UCSD-AML1 (cell line): ENCODE measurements around the gene CKS1B.

Experiments used
- DNase-seq: peaks from one replicate; lab custom pipeline; 2025; ENCODE audit not compliant: unreplicated experiment; lab: John Stamatoyannopoulos, UW

The CKS1B gene

GRCh38 chr1:154945962-154946850 lies 28.3 kb upstream of the CKS1B start:
- DNase-seq, result no peak

GRCh38 chr1:154948079-154948478 lies 26.4 kb upstream of the CKS1B start:
- no peak for DNase-seq

- no peak for DNase-seq
These were observed 22.4 kb upstream of the CKS1B start for GRCh38 chr1:154951901-154952657.

- DNase-seq, result no peak
These were observed 21.8 kb upstream of the CKS1B start for GRCh38 chr1:154952664-154953063.

- no peak for DNase-seq
These were observed 20.9 kb upstream of the CKS1B start for GRCh38 chr1:154953611-154954038.

GRCh38 chr1:154954541-154954940 lies 19.9 kb upstream of the CKS1B start:
- no peak for DNase-seq

- DNase-seq, result peak; percentile 61
These were observed 19.3 kb upstream of the CKS1B start for GRCh38 chr1:154955039-154955717.

GRCh38 chr1:154955718-154956543 lies 18.6 kb upstream of the CKS1B start, which contains the start of gene PBXIP1:
Gene PBXIP1, minus strand, starts transcription at chr1:154956099. Its CDS starts 2,378 bp downstream, at chr1:154953721.
- peak; percentile 64 for DNase-seq

GRCh38 chr1:154956544-154956941 lies 17.9 kb upstream of the CKS1B start:
- no peak for DNase-seq

- DNase-seq, result no peak
These were observed 17.3 kb upstream of the CKS1B start for GRCh38 chr1:154957091-154957657.

GRCh38 chr1:154958036-154958435 lies 16.4 kb upstream of the CKS1B start:
- no peak for DNase-seq

GRCh38 chr1:154958681-154959425 lies 15.6 kb upstream of the CKS1B start:
- DNase-seq, result no peak

GRCh38 chr1:154959426-154959780 lies 15.1 kb upstream of the CKS1B start:
- no peak for DNase-seq

GRCh38 chr1:154960446-154961136 lies 13.9 kb upstream of the CKS1B start:
- no peak for DNase-seq

GRCh38 chr1:154961207-154962155 lies 13.0 kb upstream of the CKS1B start, which contains the start of gene PYGO2:
Gene PYGO2, minus strand, starts transcription at chr1:154961782. Its CDS starts 206 bp downstream, at chr1:154961576.
- peak; percentile 90 for DNase-seq

GRCh38 chr1:154962156-154962749 lies 12.2 kb upstream of the CKS1B start:
- DNase-seq, result peak; percentile 62

- DNase-seq, result no peak
These were observed 11.6 kb upstream of the CKS1B start for GRCh38 chr1:154962795-154963330.
